Prostate gland (tissue), 2 donors: Measurements from ENCODE around the gene ELF2.

Experiments used
- POLR2A ChIP-seq: fragments of 450-650 bp; IDR thresholded peaks from one replicate; pipeline ENCODE4 v1.6.1; 2016; ENCODE audit warnings: antibody characterized with exemption, mild to moderate bottlenecking
- TF ChIP-seq, protein P1 (sequence below), 4 experiments: fragments of 200-600 bp in 2 of 4; fragments of 450-650 bp in 2 of 4; sonication (generic) in 2 of 4; IDR thresholded peaks; 1 replicate in 3 of 4; 2 replicates in 1 of 4; pipeline ENCODE4 v1.5.1; 2016 to 2019; ENCODE audit warnings: antibody characterized with exemption in 4 of 4, mild to moderate bottlenecking in 2 of 4, moderate library complexity in 2 of 4

DNA sequence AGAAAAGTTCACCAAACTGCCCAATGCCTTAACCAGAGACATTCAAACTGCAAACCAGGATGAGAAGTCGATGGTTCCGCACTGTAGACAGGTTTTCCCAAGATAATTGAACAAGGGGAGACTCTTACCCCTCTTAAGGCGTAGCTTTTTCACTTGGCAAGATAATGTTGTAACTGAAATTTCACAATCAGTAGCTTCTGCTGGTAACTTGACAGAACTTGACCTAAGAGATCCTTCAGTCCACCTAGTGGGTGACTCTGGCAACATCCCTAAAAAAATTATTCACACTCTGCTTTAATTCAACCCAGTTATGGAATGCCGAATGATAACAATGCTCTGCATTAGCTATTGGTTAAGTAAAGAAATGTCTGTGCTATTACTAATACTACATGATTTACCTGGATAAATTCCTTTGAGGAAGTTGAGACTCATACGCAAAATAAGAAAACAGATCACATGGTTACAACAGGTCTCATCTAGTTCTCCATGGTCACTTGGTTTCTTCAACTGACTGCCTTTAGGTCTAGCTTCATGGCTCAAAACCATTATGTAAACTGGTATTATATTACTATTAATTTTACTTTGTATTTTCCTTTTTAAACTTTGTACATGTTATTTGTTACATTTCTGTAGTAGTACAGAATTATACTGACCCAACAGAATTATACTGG, 9.1 kb downstream of the ELF2 start:
- TF ChIP-seq, protein P1, sequence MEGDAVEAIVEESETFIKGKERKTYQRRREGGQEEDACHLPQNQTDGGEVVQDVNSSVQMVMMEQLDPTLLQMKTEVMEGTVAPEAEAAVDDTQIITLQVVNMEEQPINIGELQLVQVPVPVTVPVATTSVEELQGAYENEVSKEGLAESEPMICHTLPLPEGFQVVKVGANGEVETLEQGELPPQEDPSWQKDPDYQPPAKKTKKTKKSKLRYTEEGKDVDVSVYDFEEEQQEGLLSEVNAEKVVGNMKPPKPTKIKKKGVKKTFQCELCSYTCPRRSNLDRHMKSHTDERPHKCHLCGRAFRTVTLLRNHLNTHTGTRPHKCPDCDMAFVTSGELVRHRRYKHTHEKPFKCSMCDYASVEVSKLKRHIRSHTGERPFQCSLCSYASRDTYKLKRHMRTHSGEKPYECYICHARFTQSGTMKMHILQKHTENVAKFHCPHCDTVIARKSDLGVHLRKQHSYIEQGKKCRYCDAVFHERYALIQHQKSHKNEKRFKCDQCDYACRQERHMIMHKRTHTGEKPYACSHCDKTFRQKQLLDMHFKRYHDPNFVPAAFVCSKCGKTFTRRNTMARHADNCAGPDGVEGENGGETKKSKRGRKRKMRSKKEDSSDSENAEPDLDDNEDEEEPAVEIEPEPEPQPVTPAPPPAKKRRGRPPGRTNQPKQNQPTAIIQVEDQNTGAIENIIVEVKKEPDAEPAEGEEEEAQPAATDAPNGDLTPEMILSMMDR (IDR thresholded peaks at IDR 0.05) = peak in 2 of 4 experiments; percentile 36 to 56
- TF ChIP-seq POLR2A = no peak
